ENCODE results near the gene PITRM1. TPM values are rescaled to one million over a fixed set of nuclear protein-coding genes. Genes with fewer than 3 reads are reported as not detected.
A peak's percentile ranks its signal among the peaks of the same experiment; 100 is the strongest.

Gene PITRM1
- polyA plus RNA-seq, 2 of the 4 experiments (the other 2 are of a cell fraction) = 45.9 to 64.5 TPM

- TF ChIP-seq RAD21 (conservative IDR thresholded peaks at IDR 0.05 in 1 of 2, IDR thresholded peaks at IDR 0.05 in 1 of 2) = no peak
Observed at GRCh38 chr10:3143791-3144434, 28.7 kb downstream of the PITRM1 start (continued).

DNA sequence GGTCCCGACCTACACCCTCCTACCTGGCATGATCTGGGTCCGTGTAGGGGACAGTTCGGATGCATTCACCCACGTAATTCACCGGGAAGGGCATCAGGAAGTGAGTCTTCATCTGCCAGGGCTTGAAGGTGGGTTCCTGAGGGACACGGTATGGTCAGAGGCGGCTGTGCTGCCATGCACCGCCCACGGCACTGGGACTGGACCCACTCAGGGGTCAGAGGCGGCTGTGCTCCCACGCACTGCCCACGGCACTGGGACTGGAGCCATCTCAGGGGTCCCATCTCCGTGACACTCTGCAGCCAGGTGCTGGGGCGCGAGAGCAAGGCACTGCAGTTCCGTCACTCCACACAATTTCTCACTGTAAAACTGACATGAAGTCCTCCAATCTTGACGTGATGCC, 29.2 kb downstream of the PITRM1 start:
- no peak overlapping the region for H3K27ac ChIP-seq
- H3K4me2 ChIP-seq = no peak overlapping the region
- FAIRE-seq (no peak), DNase-seq (ENCODE audit: low read depth in 1 of 2, low spot score in 1 of 2) (no peak), ATAC-seq (peak in 1 of 2 experiments; percentile 5; a peak in 2 of 6 replicates)
- H3K4me1 ChIP-seq = peaks cover 11% of the 10 kb centered on the region; the same call in 2 of the 3 replicates
- no peaks in the 10 kb centered on the region for H3K9me3 ChIP-seq
- ChIA-PET POLR2A (no interaction called here), CTCF (no interaction called here)
- TF ChIP-seq CHD4 (IDR thresholded peaks at IDR 0.05; ENCODE audit: borderline replicate concordance) = no peak
- TF ChIP-seq MAZ (IDR thresholded peaks at IDR 0.05; ENCODE audit: borderline replicate concordance, low read depth, low read length) = no peak
- TF ChIP-seq HEYL (CRISPR knock-in tag; IDR thresholded peaks at IDR 0.05) = no peak
- no peak for TF ChIP-seq CBX2 (IDR thresholded peaks at IDR 0.05; ENCODE audit: borderline replicate concordance, low read depth)
- no peak for TF ChIP-seq SREBF2 (IDR thresholded peaks at IDR 0.05)
- no peak for TF ChIP-seq FOXS1 (CRISPR knock-in tag; IDR thresholded peaks at IDR 0.05)
- no peak for TF ChIP-seq KDM5A (IDR thresholded peaks at IDR 0.05)
- TF ChIP-seq PHF8 (IDR thresholded peaks at IDR 0.05; ENCODE audit: borderline replicate concordance, low read depth) = no peak
- TF ChIP-seq, protein P1, sequence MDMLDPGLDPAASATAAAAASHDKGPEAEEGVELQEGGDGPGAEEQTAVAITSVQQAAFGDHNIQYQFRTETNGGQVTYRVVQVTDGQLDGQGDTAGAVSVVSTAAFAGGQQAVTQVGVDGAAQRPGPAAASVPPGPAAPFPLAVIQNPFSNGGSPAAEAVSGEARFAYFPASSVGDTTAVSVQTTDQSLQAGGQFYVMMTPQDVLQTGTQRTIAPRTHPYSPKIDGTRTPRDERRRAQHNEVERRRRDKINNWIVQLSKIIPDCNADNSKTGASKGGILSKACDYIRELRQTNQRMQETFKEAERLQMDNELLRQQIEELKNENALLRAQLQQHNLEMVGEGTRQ (IDR thresholded peaks at IDR 0.05) = no peak
- TF ChIP-seq EHF (CRISPR knock-in tag; IDR thresholded peaks at IDR 0.05) = no peak
- no peak for TF ChIP-seq POLR2A (IDR thresholded peaks at IDR 0.05; ENCODE audit: low read length)
- no peak for TF ChIP-seq EHMT2 (IDR thresholded peaks at IDR 0.05; ENCODE audit: low read depth)
- TF ChIP-seq, protein P2, sequence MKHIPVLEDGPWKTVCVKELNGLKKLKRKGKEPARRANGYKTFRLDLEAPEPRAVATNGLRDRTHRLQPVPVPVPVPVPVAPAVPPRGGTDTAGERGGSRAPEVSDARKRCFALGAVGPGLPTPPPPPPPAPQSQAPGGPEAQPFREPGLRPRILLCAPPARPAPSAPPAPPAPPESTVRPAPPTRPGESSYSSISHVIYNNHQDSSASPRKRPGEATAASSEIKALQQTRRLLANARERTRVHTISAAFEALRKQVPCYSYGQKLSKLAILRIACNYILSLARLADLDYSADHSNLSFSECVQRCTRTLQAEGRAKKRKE (CRISPR knock-in tag; IDR thresholded peaks at IDR 0.05; ENCODE audit: low read depth) = no peak
- TF ChIP-seq ESRRA (IDR thresholded peaks at IDR 0.05; ENCODE audit: borderline replicate concordance, low read length) = no peak
- no peak for TF ChIP-seq E2F6 (IDR thresholded peaks at IDR 0.05; ENCODE audit: borderline replicate concordance, low read depth)
- no peak overlapping the region for H3K4me3 ChIP-seq
- 93% methylated on average over 17 of the region's 17 CpGs for WGBS (ENCODE audit: missing lambda C conversion rate)

DNA sequence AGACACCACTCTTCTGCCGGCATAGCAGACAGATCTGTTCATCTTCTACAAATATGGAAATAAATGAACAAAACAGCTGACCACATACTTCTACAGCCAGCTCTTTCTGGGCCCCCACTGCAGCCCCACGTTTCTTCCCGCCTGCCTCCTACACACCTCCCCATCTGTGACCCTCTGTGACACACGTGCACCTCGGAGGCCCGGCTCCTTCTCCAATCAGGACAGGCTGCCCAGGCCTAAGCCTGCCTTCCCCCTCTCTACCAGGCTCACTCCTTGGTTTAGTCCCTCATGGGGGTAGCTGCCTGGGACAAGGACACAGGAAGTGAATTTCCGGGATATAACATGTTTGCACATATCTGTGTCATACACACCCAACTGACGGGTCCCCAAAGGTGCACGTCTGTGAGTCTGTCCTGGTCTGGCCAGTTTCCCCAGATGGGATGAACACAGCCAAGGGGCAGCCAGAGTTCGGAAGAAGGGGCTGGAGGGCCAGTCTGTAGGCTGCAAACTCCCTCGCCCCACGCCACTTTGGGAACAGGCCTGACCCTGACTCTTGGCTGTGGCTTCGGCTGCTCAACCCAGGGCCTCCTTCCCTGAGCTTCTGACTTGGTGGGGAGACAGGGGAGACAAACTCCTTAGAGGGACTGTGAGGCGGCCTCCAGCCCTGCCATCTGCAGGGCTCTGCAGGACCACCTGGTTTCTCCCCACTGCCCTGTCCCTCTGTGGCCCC, 30.3 kb downstream of the PITRM1 start:
- ATAC-seq (peak; percentile 22 to 40; a peak in 4 of 6 replicates), FAIRE-seq (no peak), DNase-seq (ENCODE audit: low read depth in 1 of 2, low spot score in 1 of 2) (no peak)
- ChIA-PET POLR2A (interaction anchor here (1.3 kb wide), 1 partner anchor 47 kb away, joined by 3 read pairs; no protein-coding TSS in a partner anchor), CTCF (no interaction called here)
- H3K4me1 ChIP-seq = peaks cover 11% of the 10 kb centered on the region; the same call in 2 of the 3 replicates
- WGBS (ENCODE audit: missing lambda C conversion rate) = 84% methylated on average over 14 of the region's 14 CpGs
- no peaks in the 10 kb centered on the region for H3K9me3 ChIP-seq
- TF ChIP-seq MYC (IDR thresholded peaks at IDR 0.05; ENCODE audit: borderline replicate concordance, low read length) = no peak
- no peak for TF ChIP-seq RFX5 (IDR thresholded peaks at IDR 0.05)
- H3K4me2 ChIP-seq = no peak overlapping the region
- H3K27ac ChIP-seq = peak overlapping the region in 1 of 2 experiments; percentile 37; a peak in 2 of 6 replicates
- no peak overlapping the region for H3K4me3 ChIP-seq
